Transverse colon (tissue), 4 donors: ENCODE results near the gene INTS14. TPM values are rescaled to one million over a fixed set of nuclear protein-coding genes. Genes with fewer than 3 reads are reported as not detected.

ENCODE experiments used
- DNase-seq: peaks from one replicate; pipeline ENCODE4 v3.0.0-alpha.2; 2019
- H3K27ac ChIP-seq, 4 donors: fragments of 200-600 bp; sonication (generic); 2 replicates each; pipeline ENCODE4 v1.5.1; 2016 to 2018; ENCODE audit warnings: inconsistent platforms in 4 of 4
- H3K27me3 ChIP-seq: fragments of 200-600 bp; sonication (generic); 2 replicates; pipeline ENCODE4 v1.5.1; 2017; ENCODE audit warnings: inconsistent platforms
- H3K36me3 ChIP-seq, 4 donors: fragments of 200-600 bp; sonication (generic); 2 replicates each; pipeline ENCODE4 v1.5.1; 2017 to 2019; ENCODE audit warnings: inconsistent platforms in 4 of 4
- H3K4me1 ChIP-seq, 4 donors: fragments of 200-600 bp; sonication (generic); 2 replicates each; pipeline ENCODE4 v1.5.1; 2017 to 2020; ENCODE audit warnings: inconsistent platforms in 4 of 4
- H3K4me3 ChIP-seq, 4 donors: fragments of 200-600 bp; sonication (generic); 1 replicate in 1 of 4; 2 replicates in 3 of 4; pipeline versions ENCODE4 v1.5.1 to v1.6.1; 2017 to 2019; ENCODE audit warnings: inconsistent platforms in 4 of 4
- H3K9me3 ChIP-seq, 2 donors: fragments of 200-600 bp; sonication (generic); 2 replicates each; pipeline ENCODE4 v1.5.1; 2017 to 2019; ENCODE audit warnings: inconsistent platforms in 2 of 2
- CTCF ChIP-seq, 5 experiments: fragments of 200-600 bp in 3 of 5; fragments of 450-650 bp in 2 of 5; sonication (generic) in 3 of 5; IDR thresholded peaks; 1 replicate in 2 of 5; 2 replicates in 3 of 5; pipeline ENCODE4 v1.5.1; 2016 to 2017; ENCODE audit warnings: antibody characterized with exemption in 5 of 5, inconsistent platforms in 3 of 5, mild to moderate bottlenecking in 2 of 5, moderate library complexity in 1 of 5
- EP300 ChIP-seq: sonication (generic); formaldehyde crosslinking; IDR thresholded peaks from one replicate; pipeline ENCODE4 v1.6.1; 2017; ENCODE audit warnings: antibody characterized with exemption, low read depth
- POLR2A ChIP-seq: fragments of 450-650 bp; IDR thresholded peaks from one replicate; pipeline ENCODE4 v1.6.1; 2016; ENCODE audit warnings: antibody characterized with exemption, mild to moderate bottlenecking, moderate library complexity
- POLR2AphosphoS5 ChIP-seq, 3 donors: sonication (generic); formaldehyde crosslinking; IDR thresholded peaks; one replicate each; pipeline ENCODE4 v1.6.1; 2016; ENCODE audit warnings: antibody characterized with exemption in 3 of 3
- WGBS, 2 donors: methylation state at CpG; one replicate each; pipeline ENCODE4 v1.1.5; 2018; ENCODE audit warnings: low coverage in 1 of 2; 5-methylcytosine and 5-hydroxymethylcytosine counted together
- in situ Hi-C, 4 donors: fragments of 200-750 bp; cut with MboI; loops; one replicate each; pipeline versions ENCODE4 v1.15.0 to v1.15.1; 2017; ENCODE audit warnings: low sequenced_read_pairs in 3 of 4, low pct_ligation_motif_present in 1 of 4, low pct_unique_long_range_greater_than_20kb in 1 of 4
- intact Hi-C: fragments of 100-400 bp; cut with DNase I; formaldehyde crosslinking; loops from one replicate; pipeline ENCODE4 v1.15.1; 2023; ENCODE audit warnings: low total_unique reads
- total RNA-seq, 4 donors: library from RNA; depleted of rRNA; stranded (reverse); fragments of >200 nt; gene quantifications; one replicate each; pipeline ENCODE4 v1.1.0, GENCODE V29; 2016

INTS14 gene
- total RNA-seq, 4 donors from 2014 or later, result 12.3 to 272 (median 37.2) TPM

GRCh38 chr15:65587094-65587493 lies 23.8 kb downstream of the INTS14 start:
- H3K4me1 ChIP-seq, result no peaks in the 10 kb centered on the region
- intact Hi-C loops (no loop called here), in situ Hi-C loops (no loop called here)
- peaks cover 0 to 54% (median 26%) of the 10 kb centered on the region in 4 donors for H3K36me3 ChIP-seq
- no peak for TF ChIP-seq EP300
- no peak for TF ChIP-seq CTCF (IDR thresholded peaks at IDR 0.05)
- no peak for TF ChIP-seq POLR2AphosphoS5 (IDR thresholded peaks at IDR 0.05)
- no peak for TF ChIP-seq POLR2A
- 90 to 93% methylated on average over 1 of the region's 1 CpG for WGBS, 2 donors
- no peak overlapping the region for H3K4me3 ChIP-seq
- no peak for DNase-seq
- H3K9me3 ChIP-seq, result no peaks in the 10 kb centered on the region
- H3K27ac ChIP-seq, result no peak overlapping the region
- no peaks in the 10 kb centered on the region for H3K27me3 ChIP-seq

GRCh38 chr15:65584241-65584640 lies 26.7 kb downstream of the INTS14 start:
- Histone ChIP-seq H3K27me3 (no peaks in the 10 kb centered on the region), H3K4me1 (no peaks in the 10 kb centered on the region), H3K36me3 (peaks cover 0 to 53% (median 18%) of the 10 kb centered on the region in 4 donors), H3K4me3 (no peak overlapping the region), H3K9me3 (no peaks in the 10 kb centered on the region), H3K27ac (no peak overlapping the region)
- no peak for DNase-seq
- in situ Hi-C loops (no loop called here), intact Hi-C loops (no loop called here)
- TF ChIP-seq POLR2A (no peak), CTCF (IDR thresholded peaks at IDR 0.05) (no peak), POLR2AphosphoS5 (IDR thresholded peaks at IDR 0.05) (no peak), EP300 (no peak)

GRCh38 chr15:65583701-65584100 lies 27.2 kb downstream of the INTS14 start:
- TF ChIP-seq CTCF (IDR thresholded peaks at IDR 0.05) (no peak), POLR2AphosphoS5 (IDR thresholded peaks at IDR 0.05) (no peak), POLR2A (no peak), EP300 (no peak)
- in situ Hi-C loops (no loop called here), intact Hi-C loops (no loop called here)
- H3K27me3 ChIP-seq, result no peaks in the 10 kb centered on the region
- 60 to 63% methylated on average over 1 of the region's 1 CpG for WGBS, 2 donors
- peaks cover 0 to 53% (median 19%) of the 10 kb centered on the region in 4 donors for H3K36me3 ChIP-seq
- H3K4me1 ChIP-seq, result no peaks in the 10 kb centered on the region
- peak; percentile 13 for DNase-seq
- no peak overlapping the region for H3K27ac ChIP-seq
- H3K4me3 ChIP-seq, result no peak overlapping the region
- no peaks in the 10 kb centered on the region for H3K9me3 ChIP-seq

GRCh38 chr15:65580287-65580686 lies 30.6 kb downstream of the INTS14 start:
- no peak overlapping the region for H3K27ac ChIP-seq
- no peaks in the 10 kb centered on the region for H3K4me1 ChIP-seq
- no peaks in the 10 kb centered on the region for H3K9me3 ChIP-seq
- intact Hi-C loops, result no loop called here
- no peak for DNase-seq
- H3K27me3 ChIP-seq, result no peaks in the 10 kb centered on the region
- in situ Hi-C loops, result no loop called here
- TF ChIP-seq CTCF (IDR thresholded peaks at IDR 0.05), result no peak
- no peak for TF ChIP-seq POLR2AphosphoS5 (IDR thresholded peaks at IDR 0.05)
- TF ChIP-seq POLR2A, result no peak
- TF ChIP-seq EP300, result no peak
- H3K4me3 ChIP-seq, result no peak overlapping the region
- H3K36me3 ChIP-seq, result peaks cover 0 to 54% (median 16%) of the 10 kb centered on the region in 4 donors
